Lower leg skin (tissue), 3 donors: ENCODE measurements around the gene C19orf53.

Experiments used
- CTCF ChIP-seq, 3 donors: fragments of 450-650 bp; IDR thresholded peaks; one replicate each; pipeline ENCODE4 v1.5.1; 2016; ENCODE audit warnings: antibody characterized with exemption in 3 of 3, mild to moderate bottlenecking in 3 of 3, moderate library complexity in 2 of 3
- POLR2A ChIP-seq, 2 donors: fragments of 450-650 bp; IDR thresholded peaks; one replicate each; pipeline ENCODE4 v1.6.1; 2016 to 2017; ENCODE audit warnings: antibody characterized with exemption in 2 of 2, mild to moderate bottlenecking in 1 of 2, moderate library complexity in 1 of 2

- TF ChIP-seq CTCF (IDR thresholded peaks at IDR 0.05) = no peak
- TF ChIP-seq POLR2A (IDR thresholded peaks at IDR 0.05) = no peak
These were observed 8.2 kb upstream of the C19orf53 start for GRCh38 chr19:13766095-13766481.
